ENCODE measurements around the gene FGGY.

- TF ChIP-seq CTCF (IDR thresholded peaks at IDR 0.05) (no peak), EZH2phosphoT487 (IDR thresholded peaks at IDR 0.05) (no peak), EZH2 (IDR thresholded peaks at IDR 0.05) (no peak)
Measured at GRCh38 chr1:59514061-59514909, 217.4 kb downstream of the FGGY start.

All from neural progenitor cell (in vitro differentiated cells).